SK-N-SH (cell line): ENCODE measurements around the gene SLCO2A1. TPM values are rescaled to one million over a fixed set of nuclear protein-coding genes. Genes with fewer than 3 reads are reported as not detected.

Source experiments
- CTCF ChIA-PET: fragments of 300-600, 350-600 bp; formaldehyde crosslinking; extraction: SDS; loops from one replicate; lab custom pipeline; 2021; lab: Yijun Ruan, JAX
- POLR2A ChIA-PET: fragments of 350-600 bp; sonication (Branson Sonifier 250); formaldehyde crosslinking; extraction: SDS; loops from one replicate; lab custom pipeline; 2020; ENCODE audit warnings: antibody characterized with exemption, inconsistent platforms; lab: Yijun Ruan, JAX
- DNase-seq: peaks from one replicate; pipeline ENCODE4 v3.0.0; 2012
- H2AFZ ChIP-seq: fragments of 200-600 bp; sonication (generic); 2 replicates; pipeline ENCODE4 v1.8.1; 2016; ENCODE audit warnings: antibody characterized with exemption, mild to moderate bottlenecking, low read depth
- H3F3A ChIP-seq: fragments of 200-600 bp; sonication (generic); replicated peaks from 2 replicates; pipeline ENCODE3; 2016; ENCODE audit warnings: antibody characterized with exemption, mild to moderate bottlenecking; ENCODE audit not compliant: insufficient read depth
- H3K27ac ChIP-seq, 2 experiments: fragments of 200-500 bp in 1 of 2; fragments of 200-600 bp in 1 of 2; sonication (Bioruptor generic) in 1 of 2; sonication (generic), shearing (Covaris generic) in 1 of 2; 2 replicates each; pipeline versions ENCODE4 v1.5.1 to v1.6.1; 2014 to 2016; ENCODE audit warnings: low read depth in 2 of 2, inconsistent platforms in 1 of 2, low read length in 1 of 2, mild to moderate bottlenecking in 1 of 2, mixed read lengths in 1 of 2
- H3K27me3 ChIP-seq: fragments of 200-600 bp; sonication (generic), shearing (Covaris generic); 2 replicates; pipeline ENCODE4 v1.6.1; 2016; ENCODE audit warnings: mixed run types; ENCODE audit not compliant: insufficient read depth
- H3K36me3 ChIP-seq, 2 experiments: fragments of 200-500 bp in 1 of 2; fragments of 200-600 bp in 1 of 2; sonication (Bioruptor generic) in 1 of 2; sonication (generic) in 1 of 2; replicated peaks in 1 of 2; 2 replicates each; pipeline versions ENCODE3 to v1.5.1; 2014 to 2016; ENCODE audit warnings: low read length in 1 of 2, mild to moderate bottlenecking in 1 of 2; ENCODE audit not compliant: insufficient read depth in 2 of 2, control insufficient read depth in 1 of 2
- H3K4me1 ChIP-seq, 2 experiments: fragments of 200-500 bp in 1 of 2; fragments of 200-600 bp in 1 of 2; sonication (Bioruptor generic) in 1 of 2; sonication (generic), shearing (Covaris generic) in 1 of 2; 2 replicates each; pipeline versions ENCODE4 v1.5.1 to v1.6.1; 2014 to 2016; ENCODE audit warnings: low read depth in 1 of 2, low read length in 1 of 2, mixed run types in 1 of 2; ENCODE audit not compliant: insufficient read depth in 2 of 2, control insufficient read depth in 1 of 2
- H3K4me2 ChIP-seq: fragments of 200-600 bp; sonication (generic), shearing (Covaris generic); 2 replicates; pipeline ENCODE4 v1.6.1; 2017; ENCODE audit warnings: mixed run types
- H3K4me3 ChIP-seq, 2 experiments: fragments of 200-500 bp in 1 of 2; fragments of 200-600 bp in 1 of 2; sonication (Bioruptor generic) in 1 of 2; sonication (generic), shearing (Covaris generic) in 1 of 2; 2 replicates each; pipeline versions ENCODE4 v1.5.1 to v1.8.1; 2014 to 2016; ENCODE audit warnings: low read depth in 2 of 2, inconsistent platforms in 1 of 2, low read length in 1 of 2, mild to moderate bottlenecking in 1 of 2, mixed read lengths in 1 of 2, moderate library complexity in 1 of 2
- H3K79me2 ChIP-seq: fragments of 200-600 bp; sonication (generic); 2 replicates; pipeline ENCODE4 v1.8.1; 2017; ENCODE audit warnings: mild to moderate bottlenecking; ENCODE audit not compliant: insufficient read depth
- H3K9ac ChIP-seq: fragments of 200-600 bp; sonication (generic); 2 replicates; pipeline ENCODE4 v1.6.1; 2017; ENCODE audit warnings: mixed run types
- H3K9me2 ChIP-seq: fragments of 200-600 bp; sonication (generic); 2 replicates; pipeline ENCODE4 v1.6.1; 2017; ENCODE audit warnings: mixed run types
- H3K9me3 ChIP-seq: fragments of 200-600 bp; sonication (generic); 2 replicates; pipeline ENCODE4 v1.6.1; 2017; ENCODE audit warnings: mixed run types, mild to moderate bottlenecking, moderate library complexity
- H4K20me1 ChIP-seq: fragments of 200-600 bp; sonication (generic); 2 replicates; pipeline ENCODE4 v1.6.1; 2017; ENCODE audit warnings: mild to moderate bottlenecking, mixed run types; ENCODE audit not compliant: insufficient read depth
- CHD2 ChIP-seq: fragments of 150-350 bp; IDR thresholded peaks from 2 replicates; pipeline ENCODE4 v1.6.1; 2018; ENCODE audit warnings: low read length; ENCODE audit not compliant: partially characterized antibody
- ELF1 ChIP-seq: IDR thresholded peaks from 2 replicates; pipeline ENCODE4 v1.4.0; 2012
- EZH2phosphoT487 ChIP-seq: fragments of 200-600 bp; sonication (generic); IDR thresholded peaks from 2 replicates; pipeline ENCODE4 v1.6.1; 2017; ENCODE audit warnings: low read depth, mixed run types, mild to moderate bottlenecking, antibody characterized with exemption, moderate library complexity, borderline replicate concordance
- FOXM1 ChIP-seq: IDR thresholded peaks from 2 replicates; pipeline ENCODE4 v1.4.0; 2012; ENCODE audit warnings: low read depth, mild to moderate bottlenecking
- GATA2 ChIP-seq: sonication (generic); formaldehyde crosslinking; IDR thresholded peaks from 2 replicates; pipeline ENCODE4 v1.5.0; 2020; ENCODE audit warnings: mild to moderate bottlenecking, missing genetic modification reagents
- JUND ChIP-seq: IDR thresholded peaks from 2 replicates; pipeline ENCODE4 v1.4.0; 2012
- MXI1 ChIP-seq: IDR thresholded peaks from 2 replicates; pipeline ENCODE4 v1.6.1; 2012; ENCODE audit warnings: mild to moderate bottlenecking, low read depth, low read length, improper control_type of control experiment
- RAD21 ChIP-seq: IDR thresholded peaks from 2 replicates; pipeline ENCODE4 v1.6.1; 2012; ENCODE audit warnings: mild to moderate bottlenecking, low read length
- RCOR1 ChIP-seq: fragments of 150-350 bp; IDR thresholded peaks from 2 replicates; pipeline ENCODE4 v1.6.1; 2017; ENCODE audit warnings: antibody characterized with exemption, low read length
- RFX5 ChIP-seq: IDR thresholded peaks from 2 replicates; pipeline ENCODE4 v1.6.1; 2012; ENCODE audit warnings: mild to moderate bottlenecking, improper control_type of control experiment, low read length
- SMC3 ChIP-seq: IDR thresholded peaks from 2 replicates; pipeline ENCODE4 v1.6.1; 2012; ENCODE audit warnings: low read depth, low read length, improper control_type of control experiment
- USF2 ChIP-seq: fragments of 150-350 bp; IDR thresholded peaks from 2 replicates; pipeline ENCODE4 v1.6.1; 2017; ENCODE audit warnings: antibody characterized with exemption, low read length, low read depth, borderline replicate concordance
- YY1 ChIP-seq: IDR thresholded peaks from 2 replicates; pipeline ENCODE4 v1.4.0; 2012; ENCODE audit warnings: low read depth, mild to moderate bottlenecking
- WGBS: methylation state at CpG from one replicate; pipeline ENCODE4 v1.1.6; 2017; ENCODE audit warnings: low lambda C conversion rate; 5-methylcytosine and 5-hydroxymethylcytosine counted together
- polyA plus RNA-seq, 3 experiments: library from polyadenylated mRNA; depleted of rRNA; stranded (reverse); fragments of >200 nt; gene quantifications; 2 replicates each; pipeline ENCODE4 v1.2.3, GENCODE V29; 2012

The SLCO2A1 gene
- polyA plus RNA-seq, 1 of the 3 experiments (the other 2 are of a cell fraction) = 9.3 TPM

- Histone ChIP-seq H3K27me3 (no peaks in the 10 kb centered on the region; the same call in 1 of the 2 replicates), H3K9me3 (no peaks in the 10 kb centered on the region), H3K27ac (no peak overlapping the region), H3K36me3 (no peaks in the 10 kb centered on the region), H2AFZ (no peak overlapping the region), H3K9ac (no peak overlapping the region), H4K20me1 (no peaks in the 10 kb centered on the region), H3K4me2 (no peak overlapping the region), H3F3A (no peaks in the 10 kb centered on the region), H3K4me1 (no peaks in the 10 kb centered on the region; a peak in 1 of 4 replicates), H3K79me2 (no peaks in the 10 kb centered on the region), H3K9me2 (no peaks in the 10 kb centered on the region), H3K4me3 (no peak overlapping the region)
- 57% methylated on average over 1 of the region's 4 CpGs for WGBS
- no peak for TF ChIP-seq SMC3
- TF ChIP-seq JUND = no peak
- TF ChIP-seq FOXM1 = no peak
- ChIA-PET POLR2A (no interaction called here), CTCF (interaction anchor here (1.7 kb wide), 1 partner anchor 63 kb away, joined by 3 read pairs; no protein-coding TSS in a partner anchor)
- no peak for DNase-seq
These were observed 148.8 kb downstream of the SLCO2A1 start for GRCh38 chr3:133880886-133881455.

GRCh38 chr3:133880287-133880686 lies 149.4 kb downstream of the SLCO2A1 start:
- H3K9ac ChIP-seq = no peak overlapping the region
- no peaks in the 10 kb centered on the region for H3K36me3 ChIP-seq
- H3K4me2 ChIP-seq = no peak overlapping the region
- H4K20me1 ChIP-seq = no peaks in the 10 kb centered on the region
- H3F3A ChIP-seq = no peaks in the 10 kb centered on the region
- no peak overlapping the region for H2AFZ ChIP-seq
- no peak for DNase-seq
- no peaks in the 10 kb centered on the region for H3K9me2 ChIP-seq
- no peaks in the 10 kb centered on the region for H3K79me2 ChIP-seq
- no peak overlapping the region for H3K4me3 ChIP-seq
- TF ChIP-seq MXI1 = no peak
- no peak for TF ChIP-seq RCOR1
- TF ChIP-seq FOXM1 = no peak
- no peak for TF ChIP-seq YY1
- no peak for TF ChIP-seq RFX5
- no peak for TF ChIP-seq RAD21
- no peaks in the 10 kb centered on the region for H3K9me3 ChIP-seq
- H3K27me3 ChIP-seq = no peaks in the 10 kb centered on the region
- no peaks in the 10 kb centered on the region; a peak in 1 of 4 replicates for H3K4me1 ChIP-seq
- no peak overlapping the region for H3K27ac ChIP-seq
- WGBS = 35% methylated on average over 2 of the region's 5 CpGs
- POLR2A ChIA-PET = no interaction called here
- CTCF ChIA-PET = interaction anchor here (0.8 to 1.1 kb wide), 2 partner anchors 11 to 62 kb away, joined by 3 read pairs; no protein-coding TSS in a partner anchor

GRCh38 chr3:133878518-133878917 lies 151.2 kb downstream of the SLCO2A1 start:
- H3F3A ChIP-seq = no peaks in the 10 kb centered on the region
- H3K27ac ChIP-seq = no peak overlapping the region
- no peak for DNase-seq
- H3K36me3 ChIP-seq = no peaks in the 10 kb centered on the region
- ChIA-PET CTCF (no interaction called here), POLR2A (no interaction called here)
- no peaks in the 10 kb centered on the region for H3K9me3 ChIP-seq
- no peaks in the 10 kb centered on the region for H3K27me3 ChIP-seq
- no peak overlapping the region for H3K4me3 ChIP-seq
- no peak for TF ChIP-seq RAD21
- no peak for TF ChIP-seq EZH2phosphoT487
- TF ChIP-seq USF2 = no peak
- TF ChIP-seq CHD2 = no peak
- no peak for TF ChIP-seq ELF1
- no peak for TF ChIP-seq GATA2
- no peak for TF ChIP-seq YY1
- 79% methylated on average over 3 of the region's 3 CpGs for WGBS
- H3K79me2 ChIP-seq = no peaks in the 10 kb centered on the region
- no peaks in the 10 kb centered on the region for H4K20me1 ChIP-seq
- no peak overlapping the region for H3K9ac ChIP-seq
- no peaks in the 10 kb centered on the region for H3K9me2 ChIP-seq
- no peak overlapping the region for H2AFZ ChIP-seq
- no peaks in the 10 kb centered on the region; a peak in 1 of 4 replicates for H3K4me1 ChIP-seq
- no peak overlapping the region for H3K4me2 ChIP-seq

Other genes starting within 250 kb of the SLCO2A1 start
- gene SRPRB, start 224.1 kb downstream of the SLCO2A1 start, polyA plus RNA-seq (2012; rRNA removed) = 28.8 and 54.3 TPM in 2 replicates
- 8.5 and 9.3 TPM in 2 replicates for gene RAB6B, start 134.0 kb downstream of the SLCO2A1 start, polyA plus RNA-seq (2012; rRNA removed)
- 25.9 and 36.2 TPM in 2 replicates for gene RYK, start 220.9 kb upstream of the SLCO2A1 start, polyA plus RNA-seq (2012; rRNA removed)